HFF-Myc (cell line): ENCODE data around the gene SOCS2.
A peak's percentile ranks its signal among the peaks of the same experiment; 100 is the strongest.

Experiments
- DNase-seq: peaks from one replicate; pipeline ENCODE4 v3.0.0-alpha.2; 2011; ENCODE audit warnings: low read depth; ENCODE audit errors: extremely low read depth
- H3K4me3 ChIP-seq: replicated peaks from 2 replicates; pipeline ENCODE4 v1.5.1; 2011; ENCODE audit warnings: low read depth, mild to moderate bottlenecking, control low read depth, low read length
- CTCF ChIP-seq: IDR thresholded peaks from 2 replicates; pipeline ENCODE4 v1.5.1; 2012; ENCODE audit warnings: mild to moderate bottlenecking, low read depth, low read length, control low read depth; ENCODE audit errors: missing control alignments

SOCS2 gene

GRCh38 chr12:93565760-93566159 is 6.7 kb upstream of the SOCS2 start:
- no peak for DNase-seq
- H3K4me3 ChIP-seq, result no peak overlapping the region

GRCh38 chr12:93567174-93567573 is 5.3 kb upstream of the SOCS2 start:
- H3K4me3 ChIP-seq, result no peak overlapping the region
- no peak for TF ChIP-seq CTCF
- no peak for DNase-seq

More at GRCh38 chr12:93565760-93566159, 6.7 kb upstream of the SOCS2 start:
- no peak for TF ChIP-seq CTCF

GRCh38 chr12:93568091-93568490 is 4.4 kb upstream of the SOCS2 start:
- no peak for DNase-seq
- H3K4me3 ChIP-seq, result no peak overlapping the region
- TF ChIP-seq CTCF, result no peak

GRCh38 chr12:93569301-93569655 is 3.2 kb upstream of the SOCS2 start:
- no peak for TF ChIP-seq CTCF
- H3K4me3 ChIP-seq, result peak overlapping the region; percentile 72
- DNase-seq, result no peak

GRCh38 chr12:93569656-93570551 is 2.6 kb upstream of the SOCS2 start:
- no peak for DNase-seq
- peak overlapping the region; percentile 72 for H3K4me3 ChIP-seq
- TF ChIP-seq CTCF, result peak; percentile 77

GRCh38 chr12:93570552-93571364 is 1.7 kb upstream of the SOCS2 start:
- peak; percentile 60 for DNase-seq
- no peak for TF ChIP-seq CTCF
- H3K4me3 ChIP-seq, result peak overlapping the region; percentile 72
